ENCODE results near the gene CCR6. TPM values are rescaled to one million over a fixed set of nuclear protein-coding genes. Genes with fewer than 3 reads are reported as not detected.

The CCR6 gene
- total RNA-seq, 5 donors from 2014 or later (not counting 1 experiment from before 2014, with no cell fraction given), result 3.2 to 19.4 (median 15.0) TPM

- H3K4me1 Mint-ChIP-seq, result peaks cover 40 to 83% (median 56%) of the 10 kb centered on the region in 3 donors
- H3K9me3 Mint-ChIP-seq, result no peaks in the 10 kb centered on the region
Measured at GRCh38 chr6:167125410-167125809, 2.5 kb downstream of the CCR6 start.

GRCh38 chr6:167125855-167126349, 3.0 kb downstream of the CCR6 start:
- no peak overlapping the region for H3K27ac Mint-ChIP-seq
- H3K4me1 ChIP-seq (ENCODE audit: control insufficient read depth in 1 of 2, extremely low read depth in 1 of 2, insufficient read depth in 2 of 2, low read length in 2 of 2), result peaks cover 5 to 52% of the 10 kb centered on the region in 2 experiments
- ATAC-seq (replicated peaks in 1 of 4) (no peak), DNase-seq (no peak)
- WGBS (ENCODE audit: insufficient coverage), result 100% methylated on average over 1 of the region's 3 CpGs
- no peaks in the 10 kb centered on the region for H3K36me3 ChIP-seq (ENCODE audit: control insufficient read depth in 2 of 2, extremely low read depth in 1 of 2, insufficient read depth in 1 of 2, low read length in 1 of 2)
- H3K9me3 ChIP-seq, result no peaks in the 10 kb centered on the region
- no peaks in the 10 kb centered on the region for H3K9me3 Mint-ChIP-seq
- no peak overlapping the region for H3K27ac ChIP-seq (ENCODE audit: low read length)
- H3K27me3 ChIP-seq (replicated peaks in 1 of 2; ENCODE audit: control insufficient read depth in 2 of 2, extremely low read depth in 1 of 2, insufficient read depth in 2 of 2, low read length in 1 of 2), result no peaks in the 10 kb centered on the region
- no peaks in the 10 kb centered on the region for H3K27me3 Mint-ChIP-seq
- H3K4me1 Mint-ChIP-seq, result peaks cover 35 to 81% (median 53%) of the 10 kb centered on the region in 3 donors
- peaks cover 14% of the 10 kb centered on the region for H3K36me3 Mint-ChIP-seq
- H3K4me3 ChIP-seq (ENCODE audit: control insufficient read depth in 1 of 2, extremely low read depth in 1 of 2, low read length in 1 of 2), result no peak overlapping the region
- no peak overlapping the region for H3K4me3 Mint-ChIP-seq
- POLR2A ChIA-PET, result no interaction called here
- CTCF ChIA-PET, result no interaction called here

More at GRCh38 chr6:167125410-167125809, 2.5 kb downstream of the CCR6 start:
- DNase-seq, result no peak
- no peak for ATAC-seq (replicated peaks in 1 of 4)
- WGBS (ENCODE audit: insufficient coverage), result no CpG with 5 or more reads among the region's 4 CpGs
- Mint-ChIP-seq H3K4me3 (peak overlapping the region in 1 of 3 donors; percentile 39), H3K36me3 (peaks cover 14% of the 10 kb centered on the region), H3K27ac (no peak overlapping the region), H3K27me3 (no peaks in the 10 kb centered on the region)
- H3K9me3 ChIP-seq, result no peaks in the 10 kb centered on the region
- peaks cover 7 to 51% of the 10 kb centered on the region in 2 experiments for H3K4me1 ChIP-seq (ENCODE audit: control insufficient read depth in 1 of 2, extremely low read depth in 1 of 2, insufficient read depth in 2 of 2, low read length in 2 of 2)
- no peaks in the 10 kb centered on the region for H3K36me3 ChIP-seq (ENCODE audit: control insufficient read depth in 2 of 2, extremely low read depth in 1 of 2, insufficient read depth in 1 of 2, low read length in 1 of 2)
- CTCF ChIA-PET, result no interaction called here
- H3K27me3 ChIP-seq (replicated peaks in 1 of 2; ENCODE audit: control insufficient read depth in 2 of 2, extremely low read depth in 1 of 2, insufficient read depth in 2 of 2, low read length in 1 of 2), result no peaks in the 10 kb centered on the region
- no peak overlapping the region for H3K4me3 ChIP-seq (ENCODE audit: control insufficient read depth in 1 of 2, extremely low read depth in 1 of 2, low read length in 1 of 2)
- H3K27ac ChIP-seq (ENCODE audit: low read length), result no peak overlapping the region
- POLR2A ChIA-PET, result no interaction called here

GRCh38 chr6:167127785-167128531, 5.1 kb downstream of the CCR6 start:
- DNase-seq (no peak), ATAC-seq (replicated peaks in 1 of 4) (no peak)
- peaks cover 18 to 78% (median 36%) of the 10 kb centered on the region in 3 donors for H3K4me1 Mint-ChIP-seq
- H3K4me3 Mint-ChIP-seq, result no peak overlapping the region
- WGBS (ENCODE audit: insufficient coverage), result 87% methylated on average over 13 of the region's 14 CpGs
- no peaks in the 10 kb centered on the region for H3K36me3 ChIP-seq (ENCODE audit: control insufficient read depth in 2 of 2, extremely low read depth in 1 of 2, insufficient read depth in 1 of 2, low read length in 1 of 2)
- H3K4me3 ChIP-seq (ENCODE audit: control insufficient read depth in 1 of 2, extremely low read depth in 1 of 2, low read length in 1 of 2), result no peak overlapping the region
- peaks cover 14% of the 10 kb centered on the region for H3K36me3 Mint-ChIP-seq
- no peaks in the 10 kb centered on the region for H3K9me3 Mint-ChIP-seq
- no peak overlapping the region for H3K27ac ChIP-seq (ENCODE audit: low read length)
- peaks cover 0 to 40% of the 10 kb centered on the region in 2 experiments for H3K4me1 ChIP-seq (ENCODE audit: control insufficient read depth in 1 of 2, extremely low read depth in 1 of 2, insufficient read depth in 2 of 2, low read length in 2 of 2)
- POLR2A ChIA-PET, result no interaction called here
- H3K27me3 Mint-ChIP-seq, result no peaks in the 10 kb centered on the region
- no peaks in the 10 kb centered on the region for H3K9me3 ChIP-seq
- peak overlapping the region; percentile 34 to 39 for H3K27ac Mint-ChIP-seq
- no peaks in the 10 kb centered on the region for H3K27me3 ChIP-seq (replicated peaks in 1 of 2; ENCODE audit: control insufficient read depth in 2 of 2, extremely low read depth in 1 of 2, insufficient read depth in 2 of 2, low read length in 1 of 2)
- CTCF ChIA-PET, result interaction anchor here in 1 of 2 donors (0.9 kb wide), 1 partner anchor 87 kb away, joined by 3 read pairs; no protein-coding TSS in a partner anchor

GRCh38 chr6:167129159-167129558, 6.3 kb downstream of the CCR6 start:
- H3K27ac Mint-ChIP-seq, result peak overlapping the region; percentile 47 to 80
- Histone ChIP-seq H3K27me3 (replicated peaks in 1 of 2; ENCODE audit: control insufficient read depth in 2 of 2, extremely low read depth in 1 of 2, insufficient read depth in 2 of 2, low read length in 1 of 2) (no peaks in the 10 kb centered on the region), H3K9me3 (no peaks in the 10 kb centered on the region), H3K36me3 (ENCODE audit: control insufficient read depth in 2 of 2, extremely low read depth in 1 of 2, insufficient read depth in 1 of 2, low read length in 1 of 2) (no peaks in the 10 kb centered on the region), H3K4me1 (ENCODE audit: control insufficient read depth in 1 of 2, extremely low read depth in 1 of 2, insufficient read depth in 2 of 2, low read length in 2 of 2) (peaks cover 0 to 30% of the 10 kb centered on the region in 2 experiments), H3K27ac (ENCODE audit: low read length) (peak overlapping the region; percentile 57), H3K4me3 (ENCODE audit: control insufficient read depth in 1 of 2, extremely low read depth in 1 of 2, low read length in 1 of 2) (no peak overlapping the region)
- H3K9me3 Mint-ChIP-seq, result no peaks in the 10 kb centered on the region
- no peaks in the 10 kb centered on the region for H3K27me3 Mint-ChIP-seq
- DNase-seq, result no peak
- CTCF ChIA-PET, result interaction anchor here (0.7 to 1.7 kb wide), 3 partner anchors 9 to 36 kb away, joined by 3 to 6 read pairs (median 3); no protein-coding TSS in a partner anchor
- POLR2A ChIA-PET, result no interaction called here
- ATAC-seq (replicated peaks in 1 of 4), result no peak
- peaks cover 16% of the 10 kb centered on the region for H3K36me3 Mint-ChIP-seq
- 72% methylated on average over 5 of the region's 6 CpGs for WGBS (ENCODE audit: insufficient coverage)
- H3K4me1 Mint-ChIP-seq, result peaks cover 13 to 72% (median 32%) of the 10 kb centered on the region in 3 donors
- H3K4me3 Mint-ChIP-seq, result no peak overlapping the region

- Mint-ChIP-seq H3K27me3 (no peaks in the 10 kb centered on the region), H3K4me1 (peaks cover 13 to 70% (median 30%) of the 10 kb centered on the region in 3 donors), H3K27ac (peak overlapping the region; percentile 47 to 80), H3K36me3 (peaks cover 20% of the 10 kb centered on the region), H3K9me3 (no peaks in the 10 kb centered on the region), H3K4me3 (no peak overlapping the region)
- Histone ChIP-seq H3K36me3 (ENCODE audit: control insufficient read depth in 2 of 2, extremely low read depth in 1 of 2, insufficient read depth in 1 of 2, low read length in 1 of 2) (no peaks in the 10 kb centered on the region), H3K4me3 (ENCODE audit: control insufficient read depth in 1 of 2, extremely low read depth in 1 of 2, low read length in 1 of 2) (no peak overlapping the region), H3K27ac (ENCODE audit: low read length) (peak overlapping the region; percentile 57), H3K27me3 (replicated peaks in 1 of 2; ENCODE audit: control insufficient read depth in 2 of 2, extremely low read depth in 1 of 2, insufficient read depth in 2 of 2, low read length in 1 of 2) (no peaks in the 10 kb centered on the region), H3K9me3 (no peaks in the 10 kb centered on the region), H3K4me1 (ENCODE audit: control insufficient read depth in 1 of 2, extremely low read depth in 1 of 2, insufficient read depth in 2 of 2, low read length in 2 of 2) (peaks cover 0 to 30% of the 10 kb centered on the region in 2 experiments)
- DNase-seq (no peak), ATAC-seq (replicated peaks in 1 of 4) (no peak)
- CTCF ChIA-PET, result interaction anchor here (0.7 to 1.7 kb wide), 3 partner anchors 9 to 36 kb away, joined by 3 to 6 read pairs (median 3); no protein-coding TSS in a partner anchor
- POLR2A ChIA-PET, result interaction anchor here in 1 of 2 donors (0.6 kb wide), 1 partner anchor 133 kb away, joined by 3 read pairs; no protein-coding TSS in a partner anchor
- 90% methylated on average over 3 of the region's 4 CpGs for WGBS (ENCODE audit: insufficient coverage)
Measured at GRCh38 chr6:167129562-167129961, 6.7 kb downstream of the CCR6 start.

- ChIA-PET CTCF (interaction anchor here (0.7 to 1.7 kb wide), 3 partner anchors 10 to 37 kb away, joined by 3 to 6 read pairs (median 3); no protein-coding TSS in a partner anchor), POLR2A (interaction anchor here in 1 of 2 donors (0.6 to 0.9 kb wide), 2 partner anchors 16 to 134 kb away, joined by 3 read pairs; no protein-coding TSS in a partner anchor)
- Mint-ChIP-seq H3K36me3 (peaks cover 21% of the 10 kb centered on the region), H3K4me3 (no peak overlapping the region), H3K4me1 (peaks cover 13 to 65% (median 29%) of the 10 kb centered on the region in 3 donors), H3K27ac (peak overlapping the region; percentile 47 to 71), H3K27me3 (no peaks in the 10 kb centered on the region), H3K9me3 (no peaks in the 10 kb centered on the region)
- ATAC-seq (replicated peaks in 1 of 4) (peak in 2 of 4 experiments; percentile 52 to 62), DNase-seq (peak in 3 of 35 experiments; percentile 13 to 42 (median 24))
- Histone ChIP-seq H3K36me3 (ENCODE audit: control insufficient read depth in 2 of 2, extremely low read depth in 1 of 2, insufficient read depth in 1 of 2, low read length in 1 of 2) (no peaks in the 10 kb centered on the region), H3K27me3 (replicated peaks in 1 of 2; ENCODE audit: control insufficient read depth in 2 of 2, extremely low read depth in 1 of 2, insufficient read depth in 2 of 2, low read length in 1 of 2) (no peaks in the 10 kb centered on the region), H3K4me1 (ENCODE audit: control insufficient read depth in 1 of 2, extremely low read depth in 1 of 2, insufficient read depth in 2 of 2, low read length in 2 of 2) (peaks cover 0 to 30% of the 10 kb centered on the region in 2 experiments), H3K9me3 (no peaks in the 10 kb centered on the region), H3K4me3 (ENCODE audit: control insufficient read depth in 1 of 2, extremely low read depth in 1 of 2, low read length in 1 of 2) (no peak overlapping the region), H3K27ac (ENCODE audit: low read length) (peak overlapping the region; percentile 57)
- whole genome bisulfite sequencing (ENCODE audit: insufficient coverage), result 30% methylated on average over 2 of the region's 6 CpGs
Measured at GRCh38 chr6:167130008-167130677, 7.2 kb downstream of the CCR6 start.

Data from T-cell (primary cell).